ENCODE data around the gene MOK.

Gene MOK

GRCh38 chr14:102182190-102182589 is 122.8 kb downstream of the MOK start:
- DNase-seq (ENCODE audit: low read depth, low spot score) = no peak

- DNase-seq (ENCODE audit: low read depth, low spot score) = no peak
These were observed 123.8 kb downstream of the MOK start for GRCh38 chr14:102181187-102181586.

- DNase-seq (ENCODE audit: low read depth, low spot score) = no peak
These were observed 124.5 kb downstream of the MOK start for GRCh38 chr14:102180248-102180998.
